HEK293T (cell line): ENCODE results near the gene NFYC.

Experiments
- ELF4 ChIP-seq: fragments of 450-650 bp; IDR thresholded peaks from 2 replicates; pipeline ENCODE4 v1.6.1; 2017; ENCODE audit warnings: antibody characterized with exemption
- FOXA1 ChIP-seq: fragments of 450-650 bp; IDR thresholded peaks from 2 replicates; pipeline ENCODE4 v1.6.1; 2016; ENCODE audit warnings: mild to moderate bottlenecking
- LEF1 ChIP-seq: fragments of 450-650 bp; IDR thresholded peaks from 2 replicates; pipeline ENCODE4 v1.6.1; 2017; ENCODE audit warnings: mild to moderate bottlenecking, borderline replicate concordance
- PKNOX1 ChIP-seq: fragments of 450-650 bp; IDR thresholded peaks from 2 replicates; pipeline ENCODE4 v1.6.1; 2016
- SUZ12 ChIP-seq: fragments of 450-650 bp; IDR thresholded peaks from 2 replicates; pipeline ENCODE4 v1.6.1; 2016; ENCODE audit warnings: mild to moderate bottlenecking

GRCh38 chr1:40717955-40718354 is 26.5 kb downstream of the NFYC start:
- TF ChIP-seq PKNOX1 (no peak), FOXA1 (no peak), LEF1 (no peak), ELF4 (no peak), SUZ12 (no peak)
